NCI-H82 (cell line): ENCODE data around the gene CLCNKB.
"Not testable (repeated sequence)": the region's sequence is repeated elsewhere in the genome, so short reads cannot be mapped to it uniquely, and the experiment has no call there.

Experiments
- DNase-seq: peaks from one replicate; lab custom pipeline; 2025; lab: John Stamatoyannopoulos, UW

The CLCNKB gene

GRCh38 chr1:16061266-16061665 is 17.7 kb downstream of the CLCNKB start:
- DNase-seq: no peak

GRCh38 chr1:16061989-16062686 is 18.6 kb downstream of the CLCNKB start:
- not testable (repeated sequence) for DNase-seq

GRCh38 chr1:16062687-16063075 is 19.1 kb downstream of the CLCNKB start:
- not testable (repeated sequence) for DNase-seq

- peak; percentile 60 for DNase-seq
These were observed 19.7 kb downstream of the CLCNKB start for GRCh38 chr1:16063226-16063829.

- DNase-seq: peak; percentile 60
These were observed 20.3 kb downstream of the CLCNKB start for GRCh38 chr1:16063921-16064320.

GRCh38 chr1:16064536-16065268 is 21.1 kb downstream of the CLCNKB start:
- no peak for DNase-seq

GRCh38 chr1:16065269-16065576 is 21.6 kb downstream of the CLCNKB start:
- DNase-seq: peak; percentile 86

GRCh38 chr1:16066245-16066644 is 22.7 kb downstream of the CLCNKB start:
- no peak for DNase-seq

GRCh38 chr1:16067127-16067768 is 23.7 kb downstream of the CLCNKB start:
- DNase-seq: peak; percentile 43

GRCh38 chr1:16067933-16068332 is 24.4 kb downstream of the CLCNKB start:
- no peak for DNase-seq

- no peak for DNase-seq
These were observed 25.0 kb downstream of the CLCNKB start for GRCh38 chr1:16068356-16069270.

GRCh38 chr1:16070640-16071355 is 27.2 kb downstream of the CLCNKB start:
- no peak for DNase-seq

- no peak for DNase-seq
These were observed 28.0 kb downstream of the CLCNKB start for GRCh38 chr1:16071614-16072013.

- no peak for DNase-seq
These were observed 28.5 kb downstream of the CLCNKB start for GRCh38 chr1:16072095-16072494.

- DNase-seq: peak; percentile 62
These were observed 29.3 kb downstream of the CLCNKB start for GRCh38 chr1:16072616-16073484.

GRCh38 chr1:16073490-16074119 is 30.0 kb downstream of the CLCNKB start, which contains the start of gene FAM131C:
Gene FAM131C, minus strand, starts transcription at chr1:16073651. Its CDS starts 209 bp downstream, at chr1:16073442.
- peak; percentile 46 for DNase-seq

- no peak for DNase-seq
These were observed 30.6 kb downstream of the CLCNKB start for GRCh38 chr1:16074217-16074616.

GRCh38 chr1:16075337-16076030 is 31.9 kb downstream of the CLCNKB start:
- no peak for DNase-seq
